OCI-LY7 (cell line): Measurements from ENCODE around the gene TEX101.

ENCODE experiments used
- CTCF ChIP-seq: fragments of 200-600 bp; sonication (generic); conservative IDR thresholded peaks from 2 replicates; pipeline ENCODE4 v1.5.1; 2014; ENCODE audit warnings: mild to moderate bottlenecking, antibody characterized with exemption, low read length, moderate library complexity, mixed read lengths
- EZH2phosphoT487 ChIP-seq: fragments of 200-600 bp; sonication (generic); IDR thresholded peaks from 2 replicates; pipeline ENCODE4 v1.6.1; 2018; ENCODE audit warnings: low read depth, borderline replicate concordance, mild to moderate bottlenecking, mixed run types, antibody characterized with exemption, low read length, moderate library complexity, mixed read lengths

GRCh38 chr19:43406297-43406696 is 8.4 kb upstream of the TEX101 start:
- TF ChIP-seq CTCF, result no peak
- no peak for TF ChIP-seq EZH2phosphoT487
